Smooth muscle cell of the pulmonary artery (primary cell): ENCODE results near the gene JPT2. TPM values are rescaled to one million over a fixed set of nuclear protein-coding genes. Genes with fewer than 3 reads are reported as not detected.

Experiments
- total RNA-seq: library from RNA; depleted of rRNA; stranded (reverse); fragments of >200 nt; gene quantifications from 2 replicates; pipeline ENCODE4 v1.2.3, GENCODE V29; 2014

Gene JPT2, protein sequence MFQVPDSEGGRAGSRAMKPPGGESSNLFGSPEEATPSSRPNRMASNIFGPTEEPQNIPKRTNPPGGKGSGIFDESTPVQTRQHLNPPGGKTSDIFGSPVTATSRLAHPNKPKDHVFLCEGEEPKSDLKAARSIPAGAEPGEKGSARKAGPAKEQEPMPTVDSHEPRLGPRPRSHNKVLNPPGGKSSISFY
- 32.5 and 36.1 TPM in 2 replicates for total RNA-seq

GRCh38 chr16:1677942-1678499, at the start of gene JPT2:
JPT2 (plus strand) TSS chr16:1678279; CDS start chr16:1678313, 34 bp downstream.

GRCh38 chr16:1705688-1706385, 27.8 kb downstream of the JPT2 start, which contains the start of gene MAPK8IP3:
MAPK8IP3 (plus strand) TSS chr16:1706195; CDS start chr16:1706340, 145 bp downstream.

Other genes starting within 250 kb of the JPT2 start
- not detected in 2 replicates for gene PERCC1, start 247.2 kb upstream of the JPT2 start, total RNA-seq
- gene CCDC154, start 233.7 kb upstream of the JPT2 start, total RNA-seq, result 0.33 and 0.96 TPM in 2 replicates
- gene CLCN7, start 203.3 kb upstream of the JPT2 start, total RNA-seq, result 106 and 148 TPM in 2 replicates
- gene PTX4, start 189.3 kb upstream of the JPT2 start, total RNA-seq, result 0.20 TPM in 1 of 2 replicates, not detected in the other
- gene TELO2, start 184.9 kb upstream of the JPT2 start, total RNA-seq, result 12.9 and 18.1 TPM in 2 replicates
- 18.9 and 20.5 TPM in 2 replicates for gene TMEM204, start 144.6 kb upstream of the JPT2 start, total RNA-seq
- gene IFT140, start 66.2 kb upstream of the JPT2 start, total RNA-seq, result 40.2 and 47.0 TPM in 2 replicates
- gene CRAMP1, start 65.9 kb upstream of the JPT2 start, total RNA-seq, result 8.7 and 10.2 TPM in 2 replicates
- 34.4 and 48.0 TPM in 2 replicates for gene MAPK8IP3, start 27.9 kb downstream of the JPT2 start, total RNA-seq
- gene NME3, start 93.3 kb downstream of the JPT2 start, total RNA-seq, result 45.3 and 61.7 TPM in 2 replicates
- 8.5 and 15.9 TPM in 2 replicates for gene EME2, start 94.5 kb downstream of the JPT2 start, total RNA-seq
- gene MRPS34, start 94.9 kb downstream of the JPT2 start, total RNA-seq, result 42.2 and 57.1 TPM in 2 replicates
- gene SPSB3, start 104.3 kb downstream of the JPT2 start, total RNA-seq, result 30.7 and 34.6 TPM in 2 replicates
- 43.3 and 54.7 TPM in 2 replicates for gene NUBP2, start 104.7 kb downstream of the JPT2 start, total RNA-seq
- gene IGFALS, start 115.4 kb downstream of the JPT2 start, total RNA-seq, result 0.17 TPM in 1 of 2 replicates, not detected in the other
- gene HAGH, start 148.5 kb downstream of the JPT2 start, total RNA-seq, result 50.2 and 86.0 TPM in 2 replicates
- gene FAHD1, start 148.9 kb downstream of the JPT2 start, total RNA-seq, result 59.8 and 96.2 TPM in 2 replicates
- not detected in 2 replicates for gene MEIOB, start 193.9 kb downstream of the JPT2 start, total RNA-seq
- gene HS3ST6, start 240.1 kb downstream of the JPT2 start, total RNA-seq, result not detected in 2 replicates